HEK293T (cell line): Measurements from ENCODE around the gene SLC39A12.

Source experiments
- CTCF ChIA-PET: fragments of 350-600 bp; formaldehyde crosslinking; extraction: SDS; loops from one replicate; lab custom pipeline; 2021; ENCODE audit warnings: antibody characterized with exemption, inconsistent platforms; lab: Yijun Ruan, JAX
- POLR2A ChIA-PET: fragments of 350-600 bp; formaldehyde crosslinking; extraction: SDS; loops from one replicate; lab custom pipeline; 2020; ENCODE audit warnings: antibody characterized with exemption, inconsistent platforms; lab: Yijun Ruan, JAX
- DNase-seq: peaks from one replicate; pipeline ENCODE4 v3.0.0; 2012; ENCODE audit warnings: mixed read lengths; ENCODE audit errors: extremely low spot score
- ARNT ChIP-seq: fragments of 450-650 bp; IDR thresholded peaks from 2 replicates; pipeline ENCODE4 v1.6.1; 2017; ENCODE audit warnings: mild to moderate bottlenecking
- BHLHE40 ChIP-seq: fragments of 450-650 bp; IDR thresholded peaks from 2 replicates; pipeline ENCODE4 v1.6.1; 2016; ENCODE audit warnings: mild to moderate bottlenecking, moderate library complexity, borderline replicate concordance
- CTBP1 ChIP-seq: fragments of 450-650 bp; IDR thresholded peaks from 2 replicates; pipeline ENCODE4 v1.6.1; 2016; ENCODE audit warnings: borderline replicate concordance
- ELF4 ChIP-seq: fragments of 450-650 bp; IDR thresholded peaks from 2 replicates; pipeline ENCODE4 v1.6.1; 2017; ENCODE audit warnings: antibody characterized with exemption
- FOXA1 ChIP-seq: fragments of 450-650 bp; IDR thresholded peaks from 2 replicates; pipeline ENCODE4 v1.6.1; 2016; ENCODE audit warnings: mild to moderate bottlenecking
- FOXK2 ChIP-seq: fragments of 450-650 bp; IDR thresholded peaks from 2 replicates; pipeline ENCODE4 v1.6.1; 2016; ENCODE audit warnings: mild to moderate bottlenecking
- FOXM1 ChIP-seq: fragments of 450-650 bp; IDR thresholded peaks from 2 replicates; pipeline ENCODE4 v1.6.1; 2017; ENCODE audit warnings: mild to moderate bottlenecking, borderline replicate concordance
- HDGF ChIP-seq: fragments of 450-650 bp; IDR thresholded peaks from 2 replicates; pipeline ENCODE4 v1.6.1; 2017; ENCODE audit warnings: antibody characterized with exemption, borderline replicate concordance
- L3MBTL2 ChIP-seq: fragments of 450-650 bp; conservative IDR thresholded peaks from 2 replicates; pipeline ENCODE4 v1.6.1; 2016; ENCODE audit warnings: mild to moderate bottlenecking
- LEF1 ChIP-seq: fragments of 450-650 bp; IDR thresholded peaks from 2 replicates; pipeline ENCODE4 v1.6.1; 2017; ENCODE audit warnings: mild to moderate bottlenecking, borderline replicate concordance
- NFRKB ChIP-seq: fragments of 450-650 bp; IDR thresholded peaks from 2 replicates; pipeline ENCODE4 v1.6.1; 2016; ENCODE audit warnings: mild to moderate bottlenecking, moderate library complexity
- PKNOX1 ChIP-seq: fragments of 450-650 bp; IDR thresholded peaks from 2 replicates; pipeline ENCODE4 v1.6.1; 2016
- SP1 ChIP-seq: fragments of 450-650 bp; IDR thresholded peaks from 2 replicates; pipeline ENCODE4 v1.6.1; 2017
- SUZ12 ChIP-seq: fragments of 450-650 bp; IDR thresholded peaks from 2 replicates; pipeline ENCODE4 v1.6.1; 2016; ENCODE audit warnings: mild to moderate bottlenecking
- TARDBP ChIP-seq: fragments of 450-650 bp; IDR thresholded peaks from 2 replicates; pipeline ENCODE4 v1.6.1; 2016
- ZNF384 ChIP-seq: fragments of 450-650 bp; IDR thresholded peaks from 2 replicates; pipeline ENCODE4 v1.6.1; 2016

SLC39A12 gene

DNA sequence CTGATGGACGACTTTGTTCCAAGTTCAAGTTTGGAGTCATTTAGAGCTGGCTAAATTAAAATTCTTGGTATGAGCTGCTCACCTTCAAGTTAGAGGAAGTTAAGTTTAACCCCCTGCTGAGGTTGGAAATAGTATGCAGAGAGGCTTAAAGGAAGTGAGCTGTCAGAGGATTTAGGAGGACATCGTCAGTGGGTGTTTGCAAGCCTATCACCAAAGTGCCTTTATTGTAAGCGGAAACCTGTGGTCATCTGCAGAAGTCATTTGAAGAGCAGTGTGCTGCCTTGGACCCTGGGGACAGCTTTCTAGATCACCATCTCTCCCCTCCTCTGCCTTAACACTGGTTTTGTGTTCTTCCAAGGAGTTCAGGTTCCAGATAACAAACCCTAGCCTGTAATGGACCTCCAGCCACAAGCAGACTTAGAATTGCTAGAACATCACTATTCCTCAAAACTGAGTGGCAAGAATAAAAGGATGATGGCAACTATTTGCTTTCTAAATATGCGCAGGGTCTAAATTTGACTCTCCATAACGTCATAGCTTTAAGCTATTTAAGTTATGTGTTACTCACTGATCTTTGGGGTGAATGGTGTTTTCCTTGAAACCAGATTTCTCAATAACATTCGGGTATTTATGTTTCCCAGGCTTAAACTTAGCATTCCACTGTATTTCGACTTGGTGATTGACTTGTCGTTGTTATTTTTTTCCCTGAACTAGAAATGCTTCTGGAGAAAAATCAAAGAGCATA is 93.4 kb downstream of the SLC39A12 start:
- CTCF ChIA-PET, result interaction anchor here (0.6 kb wide), 1 partner anchor 86 kb away, joined by 3 read pairs; no protein-coding TSS in a partner anchor
- TF ChIP-seq FOXA1 (no peak), TARDBP (no peak), SP1 (no peak), LEF1 (no peak), ZNF384 (no peak), CTBP1 (no peak), FOXK2 (no peak), ARNT (no peak), ELF4 (no peak), NFRKB (no peak), BHLHE40 (no peak), PKNOX1 (no peak), L3MBTL2 (no peak)
- POLR2A ChIA-PET, result no interaction called here
- DNase-seq, result no peak

- POLR2A ChIA-PET, result no interaction called here
- CTCF ChIA-PET, result no interaction called here
- DNase-seq, result no peak
- TF ChIP-seq TARDBP (no peak), BHLHE40 (no peak), NFRKB (no peak), L3MBTL2 (no peak), PKNOX1 (no peak), HDGF (no peak), FOXK2 (no peak), SP1 (no peak), CTBP1 (no peak), ARNT (no peak), ELF4 (no peak), ZNF384 (no peak), SUZ12 (no peak), FOXM1 (no peak), FOXA1 (no peak), LEF1 (no peak)
Observed at GRCh38 chr10:18056583-18056982, 104.9 kb downstream of the SLC39A12 start.

DNA sequence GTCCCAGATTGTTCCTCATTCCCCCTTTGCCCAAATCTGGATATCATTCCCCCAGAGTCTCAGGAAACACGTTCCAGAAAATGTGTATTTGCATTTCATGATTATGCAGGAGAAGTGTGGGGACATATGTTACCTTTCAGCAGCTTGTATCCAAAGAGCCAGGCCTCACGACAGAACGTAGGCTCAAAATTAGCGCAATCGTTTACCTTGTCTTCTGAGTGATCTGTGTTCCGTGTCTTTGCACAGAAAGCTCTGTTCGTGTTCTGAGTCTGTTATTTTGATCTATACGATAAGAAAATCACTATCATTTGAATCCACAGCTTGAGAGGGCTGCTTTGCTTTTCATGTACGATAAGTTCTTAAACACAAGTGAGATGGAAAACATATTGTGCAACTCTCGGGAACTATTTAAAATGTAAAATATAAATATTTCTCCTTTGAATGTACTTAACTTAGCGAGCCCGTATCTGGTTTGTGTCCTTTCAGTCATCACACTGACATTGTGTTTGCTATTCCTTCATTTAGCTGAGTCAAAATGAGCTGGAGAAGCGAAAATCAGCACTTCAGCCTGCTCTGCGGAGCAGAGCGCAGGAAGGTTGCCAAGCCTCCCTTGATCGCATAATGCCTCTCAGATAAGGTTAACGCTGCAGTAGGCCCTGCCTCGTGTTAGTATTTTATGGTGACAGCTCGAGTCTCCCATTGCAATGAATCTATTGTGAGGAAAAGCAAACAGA is 108.3 kb downstream of the SLC39A12 start:
- TF ChIP-seq CTBP1, result no peak
- no peak for TF ChIP-seq LEF1
- TF ChIP-seq TARDBP, result no peak
- TF ChIP-seq L3MBTL2, result no peak
- TF ChIP-seq ARNT, result no peak
- no peak for TF ChIP-seq ELF4
- no peak for TF ChIP-seq BHLHE40
- TF ChIP-seq HDGF, result no peak
- no peak for TF ChIP-seq FOXM1
- TF ChIP-seq PKNOX1, result no peak
- TF ChIP-seq NFRKB, result no peak
- TF ChIP-seq SUZ12, result no peak
- no peak for TF ChIP-seq ZNF384
- TF ChIP-seq SP1, result no peak
- TF ChIP-seq FOXA1, result no peak
- no peak for TF ChIP-seq FOXK2
- no peak for DNase-seq
- ChIA-PET POLR2A (no interaction called here), CTCF (interaction anchor here (0.6 kb wide), 1 partner anchor 224 kb away, joined by 3 read pairs; no protein-coding TSS in a partner anchor)

- ChIA-PET CTCF (no interaction called here), POLR2A (no interaction called here)
- DNase-seq, result no peak
- TF ChIP-seq BHLHE40 (no peak), FOXM1 (no peak), CTBP1 (no peak), TARDBP (no peak), ELF4 (no peak), SUZ12 (no peak), FOXK2 (no peak), NFRKB (no peak), ARNT (no peak), L3MBTL2 (no peak), PKNOX1 (no peak), HDGF (no peak)
Observed at GRCh38 chr10:18066947-18067346, 115.2 kb downstream of the SLC39A12 start.

DNA sequence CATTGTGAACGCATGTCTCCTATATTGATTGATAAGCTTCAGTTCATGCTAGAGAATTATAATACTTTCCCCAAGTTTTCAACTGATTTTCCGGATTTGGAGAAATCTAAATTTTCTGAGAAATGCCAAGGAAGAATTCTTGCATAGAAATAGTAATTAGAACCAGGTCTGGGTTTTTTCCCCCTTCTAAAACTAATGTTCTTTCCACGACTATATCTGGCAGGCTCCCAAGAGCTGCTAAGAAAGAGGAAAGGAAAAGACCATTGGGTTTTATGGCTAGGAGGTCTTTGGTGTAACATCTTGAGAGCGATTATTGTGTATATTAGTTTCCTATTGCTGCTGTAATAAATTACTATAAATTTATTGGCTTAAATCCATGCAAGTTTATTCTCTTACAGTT is 116.7 kb downstream of the SLC39A12 start:
- ChIA-PET POLR2A (no interaction called here), CTCF (no interaction called here)
- TF ChIP-seq ELF4 (no peak), TARDBP (no peak), CTBP1 (no peak)
- no peak for DNase-seq
